Prostate gland (tissue), 2 donors: Measurements from ENCODE around the gene CRKL. TPM values are rescaled to one million over a fixed set of nuclear protein-coding genes. Genes with fewer than 3 reads are reported as not detected.

Experiments
- DNase-seq: peaks from one replicate; pipeline ENCODE4 v3.0.0-alpha.2; 2019; ENCODE audit warnings: low spot score
- H3K27ac ChIP-seq, 2 donors: fragments of 200-600 bp; sonication (generic); 2 replicates each; pipeline ENCODE4 v1.5.1; 2017 to 2019
- H3K27me3 ChIP-seq: fragments of 200-600 bp; sonication (generic); replicated peaks from 2 replicates; pipeline ENCODE4 v1.5.1; 2019; ENCODE audit not compliant: insufficient read depth
- H3K36me3 ChIP-seq, 2 donors: fragments of 200-600 bp; sonication (generic); 1 replicate in 1 of 2; 2 replicates in 1 of 2; pipeline versions ENCODE4 v1.5.1 to v1.8.1; 2017 to 2019
- H3K4me1 ChIP-seq: fragments of 200-600 bp; sonication (generic); replicated peaks from 2 replicates; pipeline ENCODE4 v1.5.1; 2019
- H3K4me3 ChIP-seq, 2 donors: fragments of 200-600 bp; sonication (generic); 2 replicates each; pipeline ENCODE4 v1.5.1; 2017 to 2019
- H3K9me3 ChIP-seq: fragments of 200-600 bp; sonication (generic); 2 replicates; pipeline ENCODE4 v1.5.1; 2017
- CTCF ChIP-seq, 4 experiments: fragments of 200-600 bp in 2 of 4; fragments of 450-650 bp in 2 of 4; sonication (generic) in 2 of 4; IDR thresholded peaks; 1 replicate in 3 of 4; 2 replicates in 1 of 4; pipeline ENCODE4 v1.5.1; 2016 to 2019; ENCODE audit warnings: antibody characterized with exemption in 4 of 4, mild to moderate bottlenecking in 2 of 4, moderate library complexity in 2 of 4
- POLR2A ChIP-seq: fragments of 450-650 bp; IDR thresholded peaks from one replicate; pipeline ENCODE4 v1.6.1; 2016; ENCODE audit warnings: antibody characterized with exemption, mild to moderate bottlenecking
- POLR2AphosphoS5 ChIP-seq: sonication (generic); formaldehyde crosslinking; IDR thresholded peaks from one replicate; pipeline ENCODE4 v1.6.1; 2017; ENCODE audit warnings: antibody characterized with exemption
- WGBS: methylation state at CpG from one replicate; pipeline ENCODE4 v1.1.5; 2018; 5-methylcytosine and 5-hydroxymethylcytosine counted together
- intact Hi-C: fragments of 100-400 bp; cut with DNase I; formaldehyde crosslinking; loops from one replicate; pipeline ENCODE4 v1.14.2; 2022
- total RNA-seq, 2 donors: library from RNA; depleted of rRNA; stranded (reverse); fragments of >200 nt; gene quantifications; one replicate each; pipeline ENCODE4 v1.1.0, GENCODE V29; 2016

The CRKL gene
- total RNA-seq, 2 donors from 2014 or later: 41.6 to 72.0 TPM

GRCh38 chr22:20953342-20953608 is 36.1 kb downstream of the CRKL start:
- WGBS: 51% methylated on average over 3 of the region's 3 CpGs
- H3K4me1 ChIP-seq: peaks cover 4% of the 10 kb centered on the region
- H3K27me3 ChIP-seq: no peaks in the 10 kb centered on the region
- intact Hi-C loops: loop anchor here (10.0 kb wide), 1 partner anchor 48 kb away; no protein-coding TSS in a partner anchor
- no peak overlapping the region for H3K4me3 ChIP-seq
- peak overlapping the region; percentile 63 to 68 for H3K27ac ChIP-seq
- H3K36me3 ChIP-seq: peaks cover 0 to 3% of the 10 kb centered on the region in 2 donors
- H3K9me3 ChIP-seq: no peaks in the 10 kb centered on the region
- DNase-seq: no peak
- TF ChIP-seq POLR2A (no peak), CTCF (IDR thresholded peaks at IDR 0.05) (no peak), POLR2AphosphoS5 (no peak)

GRCh38 chr22:20953668-20954500 is 36.7 kb downstream of the CRKL start:
- Histone ChIP-seq H3K4me3 (no peak overlapping the region), H3K9me3 (no peaks in the 10 kb centered on the region), H3K4me1 (peaks cover 4% of the 10 kb centered on the region), H3K27me3 (no peaks in the 10 kb centered on the region), H3K36me3 (peaks cover 0 to 3% of the 10 kb centered on the region in 2 donors), H3K27ac (peak overlapping the region; percentile 63 to 68)
- TF ChIP-seq POLR2AphosphoS5 (peak; percentile 88), CTCF (IDR thresholded peaks at IDR 0.05) (no peak)
- intact Hi-C loops: loop anchor here (10.0 kb wide), 1 partner anchor 49 kb away; no protein-coding TSS in a partner anchor
- 55% methylated on average over 8 of the region's 8 CpGs for WGBS
- DNase-seq: peak; percentile 81

GRCh38 chr22:20955548-20955947 is 38.3 kb downstream of the CRKL start:
- 84% methylated on average over 7 of the region's 7 CpGs for WGBS
- no peak overlapping the region for H3K4me3 ChIP-seq
- no peak for DNase-seq
- H3K9me3 ChIP-seq: no peaks in the 10 kb centered on the region
- TF ChIP-seq POLR2A: no peak
- no peak for TF ChIP-seq POLR2AphosphoS5
- no peak for TF ChIP-seq CTCF (IDR thresholded peaks at IDR 0.05)
- H3K4me1 ChIP-seq: peaks cover 4% of the 10 kb centered on the region
- no peak overlapping the region for H3K27ac ChIP-seq
- intact Hi-C loops: loop anchor here (10.0 kb wide), 1 partner anchor 51 kb away; no protein-coding TSS in a partner anchor
- peaks cover 0 to 3% of the 10 kb centered on the region in 2 donors for H3K36me3 ChIP-seq
- no peaks in the 10 kb centered on the region for H3K27me3 ChIP-seq

- Histone ChIP-seq H3K9me3 (no peaks in the 10 kb centered on the region), H3K4me3 (peak overlapping the region; percentile 55 to 58), H3K4me1 (peaks cover 4% of the 10 kb centered on the region), H3K27ac (peak overlapping the region; percentile 61 to 77), H3K36me3 (no peaks in the 10 kb centered on the region), H3K27me3 (no peaks in the 10 kb centered on the region)
- DNase-seq: no peak
- WGBS: 48% methylated on average over 24 of the region's 27 CpGs
- TF ChIP-seq POLR2A (no peak), POLR2AphosphoS5 (peak; percentile 6), CTCF (IDR thresholded peaks at IDR 0.05) (no peak)
- intact Hi-C loops: loop anchor here (10.0 kb wide), 1 partner anchor 52 kb away; no protein-coding TSS in a partner anchor
Measured at GRCh38 chr22:20956258-20957101, 39.3 kb downstream of the CRKL start.
